Sigmoid colon (tissue), 7 donors: Measurements from ENCODE around the gene SMIM29. TPM values are rescaled to one million over a fixed set of nuclear protein-coding genes. Genes with fewer than 3 reads are reported as not detected.

ENCODE experiments used
- DNase-seq: peaks from one replicate; pipeline ENCODE4 v3.0.0-alpha.2; 2019
- H3K27ac ChIP-seq, 4 donors: fragments of 200-600 bp; sonication (generic); one replicate each; pipeline ENCODE4 v1.5.1; 2016 to 2019; ENCODE audit warnings: mild to moderate bottlenecking in 1 of 4
- H3K27me3 ChIP-seq, 3 donors: fragments of 200-600 bp; sonication (generic); one replicate each; pipeline ENCODE4 v1.5.1; 2019; ENCODE audit warnings: mild to moderate bottlenecking in 1 of 3
- H3K36me3 ChIP-seq, 4 donors: fragments of 200-600 bp; sonication (generic); one replicate each; pipeline ENCODE4 v1.5.1; 2016 to 2019
- H3K4me1 ChIP-seq, 4 donors: fragments of 200-600 bp; sonication (generic); one replicate each; pipeline ENCODE4 v1.5.1; 2017 to 2019
- H3K4me3 ChIP-seq, 4 donors: fragments of 200-600 bp; sonication (generic); one replicate each; pipeline ENCODE4 v1.5.1; 2017 to 2019; ENCODE audit warnings: mild to moderate bottlenecking in 2 of 4, moderate library complexity in 1 of 4
- H3K9me3 ChIP-seq, 4 donors: fragments of 200-600 bp in 3 of 4; sonication (generic) in 3 of 4; one replicate each; pipeline versions ENCODE4 v1.5.1 to v1.6.1; 2013 to 2019
- EP300 ChIP-seq, 4 donors: sonication (generic); formaldehyde crosslinking; IDR thresholded peaks; one replicate each; pipeline ENCODE4 v1.6.1; 2017; ENCODE audit warnings: antibody characterized with exemption in 4 of 4
- POLR2A ChIP-seq, 2 donors: fragments of 450-650 bp; IDR thresholded peaks; one replicate each; pipeline ENCODE4 v1.6.1; 2016; ENCODE audit warnings: antibody characterized with exemption in 2 of 2, mild to moderate bottlenecking in 2 of 2, moderate library complexity in 2 of 2
- POLR2AphosphoS5 ChIP-seq, 4 donors: sonication (generic); formaldehyde crosslinking; IDR thresholded peaks; one replicate each; pipeline ENCODE4 v1.6.1; 2017; ENCODE audit warnings: antibody characterized with exemption in 4 of 4
- WGBS, 2 donors: extraction: QIAGEN DNeasy Blood & Tissue Kit; methylation state at CpG; one replicate each; pipeline ENCODE4 v1.1.7; 2013; 5-methylcytosine and 5-hydroxymethylcytosine counted together
- intact Hi-C: fragments of 100-400 bp; cut with DNase I; formaldehyde crosslinking; loops from one replicate; pipeline ENCODE4 v1.15.1; 2023
- polyA plus RNA-seq, 3 donors: library from polyadenylated mRNA; stranded (reverse); fragments of 200-250 nt; gene quantifications; one replicate each; pipeline ENCODE4 v1.2.3, GENCODE V29; 2013
- total RNA-seq, 4 donors: library from RNA; depleted of rRNA; stranded (reverse); fragments of >200 nt; gene quantifications; one replicate each; pipeline ENCODE4 v1.1.0, GENCODE V29; 2016
- TF ChIP-seq, protein P1 (sequence below), 4 experiments: fragments of 450-650 bp in 3 of 4; fragments of 200-600 bp in 1 of 4; IDR thresholded peaks; one replicate each; pipeline ENCODE4 v1.5.1; 2016 to 2019; ENCODE audit warnings: antibody characterized with exemption in 4 of 4, mild to moderate bottlenecking in 3 of 4, moderate library complexity in 2 of 4
- donor health status: healthy with polysubstance abuse.
- donor health status: Bipolar disorder and iron deficiency.
- donor health status: healthy.

SMIM29 gene
- total and polyA plus RNA-seq, 7 donors, result 16.8 to 39.0 (median 23.7) TPM

DNA sequence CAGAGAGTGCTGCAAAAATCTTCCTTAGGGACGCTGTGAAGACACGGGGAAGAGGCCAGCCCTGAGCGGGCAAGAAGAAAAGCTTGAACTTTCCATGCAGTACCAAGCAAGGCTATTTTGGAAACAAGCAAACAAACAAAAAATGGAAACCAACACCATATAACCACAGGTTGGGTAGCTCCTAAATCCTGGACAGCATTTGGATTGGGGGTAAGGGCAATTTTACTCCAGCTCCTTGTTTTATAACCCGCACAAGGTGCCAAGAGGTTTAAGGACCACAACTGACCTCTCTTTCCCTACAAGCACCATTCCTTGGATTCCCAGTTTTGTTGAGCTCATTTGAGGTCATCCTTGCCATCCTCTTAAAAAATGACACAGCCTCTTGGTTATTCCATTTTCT is 31.4 kb upstream of the SMIM29 start:
- Histone ChIP-seq H3K27me3 (no peaks in the 10 kb centered on the region), H3K27ac (no peak overlapping the region), H3K4me1 (peaks cover 0 to under 1% (median 0%) of the 10 kb centered on the region in 4 donors), H3K36me3 (no peaks in the 10 kb centered on the region), H3K4me3 (no peak overlapping the region), H3K9me3 (no peaks in the 10 kb centered on the region)
- TF ChIP-seq POLR2AphosphoS5 (IDR thresholded peaks at IDR 0.05), result no peak
- 94 to 97% methylated on average over 4 of the region's 4 CpGs for WGBS, 2 donors
- intact Hi-C loops, result no loop called here
- DNase-seq, result no peak

DNA sequence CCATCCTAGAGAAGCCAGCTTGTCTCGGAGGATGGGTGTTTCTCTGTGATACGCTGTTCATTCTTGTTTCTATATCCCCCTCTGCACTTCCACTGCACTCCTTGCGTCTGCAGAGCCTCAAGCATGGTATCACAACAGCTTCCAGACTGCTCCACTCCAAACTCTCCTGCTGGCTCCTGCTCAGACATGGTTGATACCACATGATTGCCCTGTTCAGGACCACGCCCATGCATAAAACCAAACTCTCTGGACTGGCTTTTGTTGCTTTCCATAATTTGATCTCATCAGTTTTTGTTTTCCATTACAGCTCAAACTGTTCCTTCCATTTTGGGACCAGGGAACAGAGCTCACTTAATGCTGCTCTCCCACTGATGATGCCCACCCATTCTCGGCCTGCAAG is 30.0 kb upstream of the SMIM29 start:
- Histone ChIP-seq H3K27me3 (no peaks in the 10 kb centered on the region), H3K9me3 (no peaks in the 10 kb centered on the region), H3K4me1 (no peaks in the 10 kb centered on the region), H3K27ac (no peak overlapping the region), H3K4me3 (no peak overlapping the region), H3K36me3 (no peaks in the 10 kb centered on the region)
- intact Hi-C loops, result no loop called here
- no peak for DNase-seq
- TF ChIP-seq POLR2AphosphoS5 (IDR thresholded peaks at IDR 0.05) (no peak), EP300 (IDR thresholded peaks at IDR 0.05) (no peak), POLR2A (IDR thresholded peaks at IDR 0.05) (no peak)
- TF ChIP-seq, protein P1, sequence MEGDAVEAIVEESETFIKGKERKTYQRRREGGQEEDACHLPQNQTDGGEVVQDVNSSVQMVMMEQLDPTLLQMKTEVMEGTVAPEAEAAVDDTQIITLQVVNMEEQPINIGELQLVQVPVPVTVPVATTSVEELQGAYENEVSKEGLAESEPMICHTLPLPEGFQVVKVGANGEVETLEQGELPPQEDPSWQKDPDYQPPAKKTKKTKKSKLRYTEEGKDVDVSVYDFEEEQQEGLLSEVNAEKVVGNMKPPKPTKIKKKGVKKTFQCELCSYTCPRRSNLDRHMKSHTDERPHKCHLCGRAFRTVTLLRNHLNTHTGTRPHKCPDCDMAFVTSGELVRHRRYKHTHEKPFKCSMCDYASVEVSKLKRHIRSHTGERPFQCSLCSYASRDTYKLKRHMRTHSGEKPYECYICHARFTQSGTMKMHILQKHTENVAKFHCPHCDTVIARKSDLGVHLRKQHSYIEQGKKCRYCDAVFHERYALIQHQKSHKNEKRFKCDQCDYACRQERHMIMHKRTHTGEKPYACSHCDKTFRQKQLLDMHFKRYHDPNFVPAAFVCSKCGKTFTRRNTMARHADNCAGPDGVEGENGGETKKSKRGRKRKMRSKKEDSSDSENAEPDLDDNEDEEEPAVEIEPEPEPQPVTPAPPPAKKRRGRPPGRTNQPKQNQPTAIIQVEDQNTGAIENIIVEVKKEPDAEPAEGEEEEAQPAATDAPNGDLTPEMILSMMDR (IDR thresholded peaks at IDR 0.05), result no peak
- 76 to 92% methylated on average over 5 of the region's 5 CpGs for WGBS, 2 donors

DNA sequence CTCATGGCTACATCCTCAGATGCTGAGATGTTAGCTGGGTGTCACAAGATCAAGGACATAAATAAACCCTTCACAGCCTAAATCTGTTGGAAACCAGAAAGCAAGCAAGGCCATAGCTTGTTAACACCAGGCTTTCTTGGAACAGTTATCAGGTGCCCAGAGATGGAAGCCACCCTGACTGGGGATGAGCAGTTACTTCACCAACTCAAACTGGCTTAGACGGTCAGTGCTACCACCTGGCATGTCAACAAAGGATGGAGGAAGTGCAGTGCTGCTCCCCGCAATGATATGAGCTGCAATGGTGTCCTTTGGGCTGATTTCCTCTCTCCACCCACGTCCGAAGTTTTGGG is 28.9 kb upstream of the SMIM29 start:
- Histone ChIP-seq H3K27ac (no peak overlapping the region), H3K4me1 (no peaks in the 10 kb centered on the region), H3K4me3 (no peak overlapping the region), H3K9me3 (no peaks in the 10 kb centered on the region), H3K27me3 (no peaks in the 10 kb centered on the region), H3K36me3 (no peaks in the 10 kb centered on the region)
- TF ChIP-seq POLR2AphosphoS5 (IDR thresholded peaks at IDR 0.05), result no peak
- TF ChIP-seq, protein P1 (IDR thresholded peaks at IDR 0.05), result no peak
- TF ChIP-seq POLR2A (IDR thresholded peaks at IDR 0.05), result no peak
- no peak for TF ChIP-seq EP300 (IDR thresholded peaks at IDR 0.05)
- no peak for DNase-seq
- intact Hi-C loops, result no loop called here
- 94 to 97% methylated on average over 4 of the region's 4 CpGs for WGBS, 2 donors

DNA sequence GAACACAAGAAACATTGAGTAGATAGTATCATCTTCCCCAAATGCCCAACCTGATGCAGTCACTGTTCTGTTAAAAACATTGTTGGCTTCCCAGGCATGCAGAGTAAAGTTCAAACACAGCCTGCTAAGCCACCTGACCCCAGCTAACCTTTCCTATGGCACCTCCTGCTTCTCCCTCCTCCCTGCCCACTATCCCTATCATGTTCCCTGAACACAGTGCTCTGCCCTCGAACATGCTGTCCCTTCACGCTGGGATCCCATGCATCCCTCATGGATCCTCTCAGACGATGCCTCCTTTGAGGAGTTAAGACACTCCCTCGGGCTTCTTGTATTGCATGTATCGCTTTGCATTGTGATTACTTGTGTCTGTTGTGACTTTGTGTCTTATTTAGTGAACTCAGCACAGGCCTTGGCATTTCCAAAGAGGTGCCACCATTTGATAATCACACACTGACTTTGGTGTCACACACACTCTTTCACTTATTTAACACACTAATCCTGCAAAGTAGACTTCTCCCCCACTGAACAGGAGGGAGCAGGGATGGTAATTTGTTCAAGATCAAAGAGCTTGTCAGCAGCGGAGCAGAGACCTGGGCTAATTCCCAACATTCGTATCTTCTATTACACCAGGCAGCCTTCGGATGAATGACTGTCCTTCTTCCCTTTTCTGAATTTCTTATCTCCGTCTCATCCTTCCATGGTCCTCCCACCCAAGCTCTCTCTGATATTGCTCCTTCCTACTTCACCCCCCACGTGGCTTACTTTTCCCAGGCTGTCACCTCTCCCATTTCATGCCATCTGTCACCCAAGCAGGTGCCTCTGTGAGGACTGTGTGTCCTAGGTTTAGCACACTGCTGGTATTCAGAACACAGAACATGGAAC is 28.3 kb upstream of the SMIM29 start:
- Histone ChIP-seq H3K4me3 (no peak overlapping the region), H3K36me3 (no peaks in the 10 kb centered on the region), H3K9me3 (no peaks in the 10 kb centered on the region), H3K27me3 (no peaks in the 10 kb centered on the region), H3K4me1 (no peaks in the 10 kb centered on the region), H3K27ac (no peak overlapping the region)
- WGBS, 2 donors, result 85 to 89% methylated on average over 10 of the region's 10 CpGs
- TF ChIP-seq POLR2AphosphoS5 (IDR thresholded peaks at IDR 0.05), result no peak
- TF ChIP-seq EP300 (IDR thresholded peaks at IDR 0.05), result no peak
- TF ChIP-seq POLR2A (IDR thresholded peaks at IDR 0.05), result no peak
- TF ChIP-seq, protein P1 (IDR thresholded peaks at IDR 0.05), result no peak
- intact Hi-C loops, result no loop called here
- no peak for DNase-seq

DNA sequence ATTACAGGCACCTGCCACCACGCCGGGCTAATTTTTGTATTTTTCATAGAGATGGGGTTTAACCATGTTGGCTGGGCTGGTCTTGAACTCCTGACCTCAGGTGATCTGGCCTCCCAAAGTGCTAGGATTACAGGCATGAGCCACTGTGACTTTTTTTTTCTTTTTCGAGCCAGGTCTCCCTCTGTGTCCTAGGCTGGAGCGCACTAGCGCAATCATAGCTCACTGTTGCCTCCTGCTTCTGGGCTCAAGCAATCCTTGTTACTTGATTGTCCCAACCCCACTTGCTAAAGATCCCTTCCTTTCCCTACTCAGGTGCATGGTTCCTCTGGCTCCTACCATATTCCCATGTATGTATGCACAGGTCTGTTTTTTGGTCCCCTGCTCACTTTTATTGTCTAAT is 27.4 kb upstream of the SMIM29 start:
- H3K27ac ChIP-seq, result no peak overlapping the region
- no peaks in the 10 kb centered on the region for H3K4me1 ChIP-seq
- intact Hi-C loops, result no loop called here
- H3K4me3 ChIP-seq, result no peak overlapping the region
- no peak for DNase-seq
- H3K9me3 ChIP-seq, result no peaks in the 10 kb centered on the region
- TF ChIP-seq EP300 (IDR thresholded peaks at IDR 0.05), result no peak
- no peak for TF ChIP-seq POLR2A (IDR thresholded peaks at IDR 0.05)
- no peak for TF ChIP-seq POLR2AphosphoS5 (IDR thresholded peaks at IDR 0.05)
- TF ChIP-seq, protein P1 (IDR thresholded peaks at IDR 0.05), result no peak
- 96 to 98% methylated on average over 5 of the region's 5 CpGs for WGBS, 2 donors
- H3K27me3 ChIP-seq, result no peaks in the 10 kb centered on the region
- H3K36me3 ChIP-seq, result no peaks in the 10 kb centered on the region
